HCT116 (cell line): Measurements from ENCODE around the gene ARID3A.

Experiments used
- EZH2 ChIP-seq: fragments of 200-600 bp; sonication (generic); IDR thresholded peaks from 2 replicates; pipeline ENCODE4 v1.6.1; 2017; ENCODE audit warnings: antibody characterized with exemption, mixed run types
- POLR2AphosphoS5 ChIP-seq: IDR thresholded peaks from 2 replicates; pipeline ENCODE4 v1.6.1; 2011; ENCODE audit warnings: mild to moderate bottlenecking, low read depth, low read length, moderate library complexity
- TCF7L2 ChIP-seq: IDR thresholded peaks from 2 replicates; pipeline ENCODE4 v1.7.0; 2011; ENCODE audit warnings: borderline replicate concordance, inconsistent platforms; ENCODE audit not compliant: insufficient read depth, insufficient read length; ENCODE audit errors: extremely low read depth
- TF ChIP-seq, protein P1 (sequence below), 3 experiments: fragments of 200-600 bp in 1 of 3; sonication (generic) in 1 of 3; IDR thresholded peaks in 2 of 3; conservative IDR thresholded peaks in 1 of 3; 2 replicates each; pipeline ENCODE4 v1.5.1; 2012 to 2017; ENCODE audit warnings: low read depth in 2 of 3, low read length in 2 of 3, antibody characterized with exemption in 1 of 3, borderline replicate concordance in 1 of 3, control low read depth in 1 of 3, mild to moderate bottlenecking in 1 of 3, mixed read lengths in 1 of 3, mixed run types in 1 of 3, moderate library complexity in 1 of 3; ENCODE audit not compliant: insufficient read depth in 1 of 3
- TF ChIP-seq, protein P2 (sequence below): IDR thresholded peaks from 2 replicates; pipeline ENCODE4 v1.6.1; 2012

DNA sequence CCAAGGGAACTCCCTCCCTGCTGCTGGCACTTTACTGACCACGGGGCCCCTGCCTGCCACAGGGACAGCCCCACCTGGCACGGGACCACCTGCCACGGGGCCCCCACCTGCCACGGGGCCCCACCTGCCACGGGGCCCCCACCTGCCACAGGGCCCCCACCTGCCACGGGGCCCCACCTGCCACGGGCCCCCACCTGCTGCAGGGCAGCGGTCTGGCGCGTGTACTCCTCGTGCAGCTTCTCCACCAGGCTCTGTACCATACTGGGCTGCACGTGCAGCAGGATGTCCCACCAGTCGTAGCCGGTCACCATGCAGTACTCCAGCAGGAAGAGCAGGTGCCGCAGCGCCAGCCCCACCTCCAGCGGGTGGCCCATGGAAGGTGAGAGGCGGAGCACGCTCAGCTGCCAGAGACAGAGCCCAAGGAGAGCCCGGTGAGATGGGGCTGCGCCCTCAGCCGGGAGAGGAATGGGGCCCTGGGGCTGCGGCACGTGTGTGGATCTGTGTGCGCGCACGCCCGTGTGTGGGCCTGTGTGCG, 49.0 kb upstream of the ARID3A start:
- TF ChIP-seq, protein P1, sequence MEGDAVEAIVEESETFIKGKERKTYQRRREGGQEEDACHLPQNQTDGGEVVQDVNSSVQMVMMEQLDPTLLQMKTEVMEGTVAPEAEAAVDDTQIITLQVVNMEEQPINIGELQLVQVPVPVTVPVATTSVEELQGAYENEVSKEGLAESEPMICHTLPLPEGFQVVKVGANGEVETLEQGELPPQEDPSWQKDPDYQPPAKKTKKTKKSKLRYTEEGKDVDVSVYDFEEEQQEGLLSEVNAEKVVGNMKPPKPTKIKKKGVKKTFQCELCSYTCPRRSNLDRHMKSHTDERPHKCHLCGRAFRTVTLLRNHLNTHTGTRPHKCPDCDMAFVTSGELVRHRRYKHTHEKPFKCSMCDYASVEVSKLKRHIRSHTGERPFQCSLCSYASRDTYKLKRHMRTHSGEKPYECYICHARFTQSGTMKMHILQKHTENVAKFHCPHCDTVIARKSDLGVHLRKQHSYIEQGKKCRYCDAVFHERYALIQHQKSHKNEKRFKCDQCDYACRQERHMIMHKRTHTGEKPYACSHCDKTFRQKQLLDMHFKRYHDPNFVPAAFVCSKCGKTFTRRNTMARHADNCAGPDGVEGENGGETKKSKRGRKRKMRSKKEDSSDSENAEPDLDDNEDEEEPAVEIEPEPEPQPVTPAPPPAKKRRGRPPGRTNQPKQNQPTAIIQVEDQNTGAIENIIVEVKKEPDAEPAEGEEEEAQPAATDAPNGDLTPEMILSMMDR (IDR thresholded peaks at IDR 0.05 in 2 of 3, conservative IDR thresholded peaks at IDR 0.05 in 1 of 3; ENCODE audit: borderline replicate concordance in 1 of 3, insufficient read depth in 1 of 3, low read depth in 2 of 3, low read length in 2 of 3) = no peak
- TF ChIP-seq, protein P2, sequence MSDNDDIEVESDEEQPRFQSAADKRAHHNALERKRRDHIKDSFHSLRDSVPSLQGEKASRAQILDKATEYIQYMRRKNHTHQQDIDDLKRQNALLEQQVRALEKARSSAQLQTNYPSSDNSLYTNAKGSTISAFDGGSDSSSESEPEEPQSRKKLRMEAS = no peak
- TF ChIP-seq POLR2AphosphoS5 = no peak
- no peak for TF ChIP-seq TCF7L2
- no peak for TF ChIP-seq EZH2
